Measurements from ENCODE around the gene MFAP3.

DNA sequence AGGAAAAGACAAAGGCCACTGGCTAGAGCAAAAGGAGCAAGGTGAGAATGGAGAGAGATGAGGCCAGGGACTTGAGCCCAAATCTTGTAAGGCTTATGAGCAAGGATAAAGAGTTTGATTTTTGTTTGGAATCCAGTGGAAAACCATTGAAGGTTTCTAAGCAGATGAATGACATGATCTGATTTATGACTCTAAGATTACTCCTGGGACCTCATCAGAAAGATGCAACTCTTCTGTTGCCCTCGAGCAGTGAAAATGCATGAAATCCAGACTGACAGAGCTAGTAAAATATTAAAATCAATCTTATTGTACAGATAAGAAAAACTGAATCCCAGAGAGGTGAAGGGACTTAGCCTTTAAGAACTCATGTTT lies 677 bp downstream of the MFAP3 start:
- TF ChIP-seq POLR2AphosphoS5 (IDR thresholded peaks at IDR 0.05) (no peak), EP300 (conservative IDR thresholded peaks at IDR 0.05; ENCODE audit: poor library complexity, severe bottlenecking) (no peak), RAD21 (conservative IDR thresholded peaks at IDR 0.05) (no peak), EZH2 (IDR thresholded peaks at IDR 0.05; ENCODE audit: borderline replicate concordance, insufficient read depth, low read length, poor library complexity, severe bottlenecking) (no peak)
- TF ChIP-seq, protein P1, sequence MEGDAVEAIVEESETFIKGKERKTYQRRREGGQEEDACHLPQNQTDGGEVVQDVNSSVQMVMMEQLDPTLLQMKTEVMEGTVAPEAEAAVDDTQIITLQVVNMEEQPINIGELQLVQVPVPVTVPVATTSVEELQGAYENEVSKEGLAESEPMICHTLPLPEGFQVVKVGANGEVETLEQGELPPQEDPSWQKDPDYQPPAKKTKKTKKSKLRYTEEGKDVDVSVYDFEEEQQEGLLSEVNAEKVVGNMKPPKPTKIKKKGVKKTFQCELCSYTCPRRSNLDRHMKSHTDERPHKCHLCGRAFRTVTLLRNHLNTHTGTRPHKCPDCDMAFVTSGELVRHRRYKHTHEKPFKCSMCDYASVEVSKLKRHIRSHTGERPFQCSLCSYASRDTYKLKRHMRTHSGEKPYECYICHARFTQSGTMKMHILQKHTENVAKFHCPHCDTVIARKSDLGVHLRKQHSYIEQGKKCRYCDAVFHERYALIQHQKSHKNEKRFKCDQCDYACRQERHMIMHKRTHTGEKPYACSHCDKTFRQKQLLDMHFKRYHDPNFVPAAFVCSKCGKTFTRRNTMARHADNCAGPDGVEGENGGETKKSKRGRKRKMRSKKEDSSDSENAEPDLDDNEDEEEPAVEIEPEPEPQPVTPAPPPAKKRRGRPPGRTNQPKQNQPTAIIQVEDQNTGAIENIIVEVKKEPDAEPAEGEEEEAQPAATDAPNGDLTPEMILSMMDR (IDR thresholded peaks at IDR 0.05; ENCODE audit: poor library complexity, severe bottlenecking), result no peak

All from neural cell (in vitro differentiated cells).